ENCODE measurements around the gene JDP2. TPM values are rescaled to one million over a fixed set of nuclear protein-coding genes. Genes with fewer than 3 reads are reported as not detected.

JDP2 gene
- total RNA-seq, 1 donor from 2014 or later, result 79.5 TPM

DNA sequence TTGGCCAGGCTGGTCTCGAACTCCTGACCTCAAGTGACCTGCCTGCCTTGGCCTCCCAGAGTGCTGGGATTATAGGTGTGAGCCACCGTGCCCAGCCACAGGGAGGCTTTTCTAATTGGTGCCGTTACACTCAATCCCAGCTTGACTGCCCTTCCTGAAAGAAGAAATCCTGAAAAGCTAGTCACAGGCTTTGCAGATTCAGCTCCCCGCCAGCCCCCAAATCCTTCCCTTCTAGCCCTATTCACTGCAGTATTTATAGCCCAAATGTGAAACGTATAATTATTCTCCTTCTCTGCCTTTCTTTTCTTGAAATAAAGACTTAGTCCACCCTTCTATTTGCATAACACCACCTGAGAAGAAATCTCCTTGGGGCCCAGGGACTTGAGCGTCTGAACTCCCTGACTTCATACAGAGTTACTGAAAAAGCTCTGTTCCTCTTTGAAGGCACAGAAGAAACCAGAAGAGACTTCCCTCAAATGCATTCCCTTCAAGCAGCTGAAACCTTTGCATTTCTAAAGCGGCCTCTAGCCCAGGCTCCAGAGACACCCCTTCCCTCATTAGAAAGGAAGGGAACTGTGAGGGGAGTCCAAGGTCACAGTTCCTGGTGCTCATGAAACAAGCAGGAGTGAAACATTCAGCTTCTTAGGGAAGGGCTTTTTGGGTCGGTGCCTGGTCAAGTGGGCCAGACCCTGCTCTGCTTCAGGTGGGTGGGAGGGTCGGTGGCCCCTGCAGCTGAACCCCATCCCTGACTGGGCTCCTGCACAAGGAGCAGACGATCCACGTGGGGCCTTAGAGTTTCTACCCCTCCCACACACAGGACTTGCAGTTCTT, 52.2 kb downstream of the JDP2 start:
- Histone ChIP-seq H3K27ac (ENCODE audit: low read depth, low read length) (no peak overlapping the region), H3K4me1 (ENCODE audit: insufficient read depth, low read length) (no peaks in the 10 kb centered on the region), H3K9ac (ENCODE audit: low read length) (no peak overlapping the region), H3K4me3 (ENCODE audit: insufficient read depth, low read depth, low read length) (no peak overlapping the region), H3K27me3 (ENCODE audit: insufficient read depth, low read length) (peaks cover 4% of the 10 kb centered on the region), H4K20me1 (ENCODE audit: insufficient read depth, low read length) (no peaks in the 10 kb centered on the region), H3K4me2 (ENCODE audit: low read length) (no peak overlapping the region), H3K36me3 (ENCODE audit: insufficient read depth, low read length) (no peaks in the 10 kb centered on the region), H3K79me2 (ENCODE audit: insufficient read depth, low read length) (no peaks in the 10 kb centered on the region), H2AFZ (ENCODE audit: low read depth, low read length) (no peak overlapping the region), H3K9me3 (ENCODE audit: insufficient read depth, low read depth, low read length) (no peaks in the 10 kb centered on the region)
- Mint-ChIP-seq H3K36me3 (ENCODE audit: low read depth, unreplicated experiment) (peaks cover 22% of the 10 kb centered on the region), H3K4me1 (ENCODE audit: low read depth, unreplicated experiment) (peaks cover 2% of the 10 kb centered on the region), H3K27ac (ENCODE audit: unreplicated experiment) (no peak overlapping the region), H3K4me3 (ENCODE audit: unreplicated experiment) (no peak overlapping the region), H3K27me3 (ENCODE audit: low read depth, unreplicated experiment) (peaks cover 5% of the 10 kb centered on the region), H3K9me3 (ENCODE audit: unreplicated experiment) (no peaks in the 10 kb centered on the region)
- TF ChIP-seq EZH2 (IDR thresholded peaks at IDR 0.05; ENCODE audit: insufficient read depth, low read length), result no peak
- TF ChIP-seq, protein P1, sequence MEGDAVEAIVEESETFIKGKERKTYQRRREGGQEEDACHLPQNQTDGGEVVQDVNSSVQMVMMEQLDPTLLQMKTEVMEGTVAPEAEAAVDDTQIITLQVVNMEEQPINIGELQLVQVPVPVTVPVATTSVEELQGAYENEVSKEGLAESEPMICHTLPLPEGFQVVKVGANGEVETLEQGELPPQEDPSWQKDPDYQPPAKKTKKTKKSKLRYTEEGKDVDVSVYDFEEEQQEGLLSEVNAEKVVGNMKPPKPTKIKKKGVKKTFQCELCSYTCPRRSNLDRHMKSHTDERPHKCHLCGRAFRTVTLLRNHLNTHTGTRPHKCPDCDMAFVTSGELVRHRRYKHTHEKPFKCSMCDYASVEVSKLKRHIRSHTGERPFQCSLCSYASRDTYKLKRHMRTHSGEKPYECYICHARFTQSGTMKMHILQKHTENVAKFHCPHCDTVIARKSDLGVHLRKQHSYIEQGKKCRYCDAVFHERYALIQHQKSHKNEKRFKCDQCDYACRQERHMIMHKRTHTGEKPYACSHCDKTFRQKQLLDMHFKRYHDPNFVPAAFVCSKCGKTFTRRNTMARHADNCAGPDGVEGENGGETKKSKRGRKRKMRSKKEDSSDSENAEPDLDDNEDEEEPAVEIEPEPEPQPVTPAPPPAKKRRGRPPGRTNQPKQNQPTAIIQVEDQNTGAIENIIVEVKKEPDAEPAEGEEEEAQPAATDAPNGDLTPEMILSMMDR (IDR thresholded peaks at IDR 0.05; ENCODE audit: insufficient read depth, low read depth, low read length), result no peak
- FAIRE-seq (no peak), DNase-seq (ENCODE audit: low read depth) (no peak)

DNA sequence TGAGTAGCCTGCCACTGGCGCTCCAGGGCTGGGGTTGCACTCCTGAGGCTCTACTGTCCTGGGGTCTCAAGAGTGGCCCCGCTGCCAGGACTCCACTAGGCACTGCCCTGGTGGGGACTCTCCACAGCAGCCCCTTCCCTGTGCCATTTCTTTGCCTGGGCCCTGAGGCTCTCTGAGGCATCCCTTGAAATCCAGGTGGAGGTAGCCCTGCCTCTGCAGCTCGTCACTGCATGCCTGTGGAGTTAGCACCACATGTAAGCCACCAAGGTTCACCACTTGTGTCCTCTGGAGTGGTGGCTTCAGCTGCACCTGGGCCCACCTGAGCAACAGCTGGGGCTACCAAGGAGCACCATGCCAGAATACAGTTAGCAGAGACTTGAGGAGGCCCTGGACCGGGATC, 54.5 kb downstream of the JDP2 start:
- peaks cover 7% of the 10 kb centered on the region for H3K36me3 Mint-ChIP-seq (ENCODE audit: low read depth, unreplicated experiment)
- no peaks in the 10 kb centered on the region for H3K36me3 ChIP-seq (ENCODE audit: insufficient read depth, low read length)

More for the DNA sequence above, 54.5 kb downstream of the JDP2 start:
- Histone ChIP-seq H4K20me1 (ENCODE audit: insufficient read depth, low read length) (no peaks in the 10 kb centered on the region), H3K27ac (ENCODE audit: low read depth, low read length) (no peak overlapping the region), H3K79me2 (ENCODE audit: insufficient read depth, low read length) (no peaks in the 10 kb centered on the region), H3K9me3 (ENCODE audit: insufficient read depth, low read depth, low read length) (no peaks in the 10 kb centered on the region), H3K4me2 (ENCODE audit: low read length) (no peak overlapping the region), H3K4me1 (ENCODE audit: insufficient read depth, low read length) (no peaks in the 10 kb centered on the region), H3K27me3 (ENCODE audit: insufficient read depth, low read length) (peaks cover 14% of the 10 kb centered on the region), H3K9ac (ENCODE audit: low read length) (no peak overlapping the region), H3K4me3 (ENCODE audit: insufficient read depth, low read depth, low read length) (no peak overlapping the region), H2AFZ (ENCODE audit: low read depth, low read length) (no peak overlapping the region)
- peaks cover 12% of the 10 kb centered on the region for H3K27me3 Mint-ChIP-seq (ENCODE audit: low read depth, unreplicated experiment)
- no peak for DNase-seq (ENCODE audit: low read depth)
- no peaks in the 10 kb centered on the region for H3K9me3 Mint-ChIP-seq (ENCODE audit: unreplicated experiment)
- no peak for TF ChIP-seq EZH2 (IDR thresholded peaks at IDR 0.05; ENCODE audit: insufficient read depth, low read length)
- TF ChIP-seq, protein P1 (IDR thresholded peaks at IDR 0.05; ENCODE audit: insufficient read depth, low read depth, low read length), result no peak
- FAIRE-seq, result no peak
- H3K27ac Mint-ChIP-seq (ENCODE audit: unreplicated experiment), result no peak overlapping the region
- H3K4me1 Mint-ChIP-seq (ENCODE audit: low read depth, unreplicated experiment), result peaks cover 2% of the 10 kb centered on the region
- no peak overlapping the region for H3K4me3 Mint-ChIP-seq (ENCODE audit: unreplicated experiment)
